ENCODE measurements around the gene KIF24. TPM values are rescaled to one million over a fixed set of nuclear protein-coding genes. Genes with fewer than 3 reads are reported as not detected.

KIF24 gene
- total and polyA plus RNA-seq, 2 of the 8 experiments (the other 6 are each of a cell fraction or from before 2014, with no cell fraction given) = 2.7 to 3.9 TPM

DNA sequence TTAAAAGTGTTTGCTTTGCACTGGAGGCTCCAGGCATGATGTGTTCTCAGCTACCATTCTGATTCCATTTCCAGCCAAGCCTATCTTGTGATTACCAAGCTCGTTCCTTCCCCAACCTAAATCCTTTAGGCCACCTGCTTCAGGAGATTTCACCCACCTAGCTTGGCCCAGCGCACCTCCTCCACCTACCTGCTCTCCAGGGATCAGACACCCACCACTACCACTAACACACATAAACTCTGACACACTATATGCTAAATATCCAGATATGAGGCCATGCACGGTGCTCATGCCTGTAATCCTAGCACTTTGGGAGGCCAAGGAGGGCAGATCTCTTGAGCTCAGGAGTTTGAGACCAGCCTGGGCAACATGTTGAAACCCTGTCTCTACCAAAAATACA lies 45.3 kb upstream of the KIF24 start (continued):
- TF ChIP-seq BRCA1 (IDR thresholded peaks at IDR 0.05; ENCODE audit: low read depth, low read length) = no peak
- TF ChIP-seq SIN3A (conservative IDR thresholded peaks at IDR 0.05 in 1 of 2, IDR thresholded peaks at IDR 0.05 in 1 of 2; ENCODE audit: low read depth in 1 of 2, low read length in 2 of 2) = no peak
- TF ChIP-seq CBX5 (IDR thresholded peaks at IDR 0.05; ENCODE audit: low read depth, low read length) = no peak
- TF ChIP-seq SP1 (IDR thresholded peaks at IDR 0.05; ENCODE audit: low read depth, low read length) = no peak
- no peak for TF ChIP-seq SIX5 (IDR thresholded peaks at IDR 0.05; ENCODE audit: low read depth, low read length)
- TF ChIP-seq MAFK (IDR thresholded peaks at IDR 0.05; ENCODE audit: low read depth, low read length) = no peak

Measured in H1 (cell line).